Smooth muscle cell (in vitro differentiated cells): ENCODE measurements around the gene CCDC6. TPM values are rescaled to one million over a fixed set of nuclear protein-coding genes. Genes with fewer than 3 reads are reported as not detected.

Experiments used
- DNase-seq: peaks from one replicate; lab custom pipeline; 2025; ENCODE audit not compliant: unreplicated experiment; lab: John Stamatoyannopoulos, UW
- H2AFZ ChIP-seq: fragments of 200-600 bp; sonication (generic); 2 replicates; pipeline ENCODE4 v1.6.0; 2016; ENCODE audit warnings: antibody characterized with exemption, low read depth, mild to moderate bottlenecking
- H3F3A ChIP-seq: fragments of 200-600 bp; sonication (generic); 2 replicates; pipeline ENCODE4 v1.6.0; 2017; ENCODE audit warnings: antibody characterized with exemption, low read depth
- H3K27ac ChIP-seq: fragments of 200-600 bp; sonication (generic); 2 replicates; pipeline ENCODE4 v1.5.1; 2016; ENCODE audit warnings: low read depth, mild to moderate bottlenecking
- H3K27me3 ChIP-seq: fragments of 200-600 bp; sonication (generic); 2 replicates; pipeline ENCODE4 v1.6.1; 2016; ENCODE audit warnings: low read depth, mild to moderate bottlenecking
- H3K36me3 ChIP-seq: fragments of 200-600 bp; sonication (generic); 2 replicates; pipeline ENCODE4 v1.5.1; 2016; ENCODE audit warnings: low read depth
- H3K4me1 ChIP-seq: fragments of 200-600 bp; sonication (generic); 2 replicates; pipeline ENCODE4 v1.5.1; 2016; ENCODE audit warnings: low read depth
- H3K4me2 ChIP-seq: fragments of 200-600 bp; sonication (generic); 2 replicates; pipeline ENCODE4 v1.6.0; 2016; ENCODE audit warnings: mild to moderate bottlenecking
- H3K4me3 ChIP-seq: fragments of 200-600 bp; sonication (generic); 2 replicates; pipeline ENCODE4 v1.5.1; 2016; ENCODE audit warnings: mild to moderate bottlenecking
- H3K79me2 ChIP-seq: fragments of 200-600 bp; sonication (generic); 2 replicates; pipeline ENCODE4 v1.6.0; 2016; ENCODE audit warnings: low read depth, mild to moderate bottlenecking
- H3K9ac ChIP-seq: fragments of 200-600 bp; sonication (generic); 2 replicates; pipeline ENCODE4 v1.6.0; 2016; ENCODE audit warnings: low read depth
- H3K9me3 ChIP-seq: fragments of 200-600 bp; sonication (generic); replicated peaks from 2 replicates; pipeline ENCODE4 v1.5.1; 2016; ENCODE audit warnings: low read depth
- H4K20me1 ChIP-seq: fragments of 200-600 bp; sonication (generic); 2 replicates; pipeline ENCODE4 v1.6.0; 2016; ENCODE audit warnings: low read depth
- WGBS: methylation state at CpG from one replicate; pipeline ENCODE4 v1.1.7; 2016; ENCODE audit warnings: low lambda C conversion rate; 5-methylcytosine and 5-hydroxymethylcytosine counted together
- polyA plus RNA-seq: library from polyadenylated mRNA; unstranded; fragments of >200 nt; fragmentation: Nextera tagmentation; extraction: Ambion mirVana; gene quantifications from 2 replicates; pipeline ENCODE4 v1.2.1, GENCODE V29; 2016
- total RNA-seq: library from RNA; depleted of rRNA; stranded (reverse); fragments of >200 nt; gene quantifications from 2 replicates; pipeline ENCODE4 v1.2.3, GENCODE V29; 2014
- TF ChIP-seq, protein P1 (sequence below): fragments of 200-600 bp; sonication (generic); IDR thresholded peaks from 2 replicates; pipeline ENCODE4 v1.5.1; 2017; ENCODE audit warnings: borderline replicate concordance, mild to moderate bottlenecking, antibody characterized with exemption; ENCODE audit not compliant: insufficient read depth, poor library complexity, severe bottlenecking

Gene CCDC6
- total and polyA plus RNA-seq, 2 experiments from 2014 or later: 15.3 to 36.8 TPM

DNA sequence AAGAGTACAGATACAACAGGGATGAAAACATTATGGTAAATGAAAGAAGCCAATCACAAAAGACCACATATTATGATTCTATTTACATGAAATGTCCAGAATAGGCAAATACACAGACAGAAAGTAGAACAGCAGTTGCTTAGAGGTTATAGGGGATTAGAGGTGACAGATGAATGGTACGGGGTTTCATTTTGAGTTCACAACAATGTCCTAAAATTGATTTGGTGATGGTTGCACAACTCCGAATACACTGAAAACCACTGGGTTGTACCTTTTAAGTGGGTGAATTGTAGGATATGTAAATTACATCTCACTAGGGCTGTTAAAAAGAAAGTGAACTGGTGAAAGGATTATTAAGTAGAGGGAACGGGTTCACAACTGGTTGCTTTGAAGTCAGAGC, 76.8 kb downstream of the CCDC6 start:
- no peak overlapping the region for H2AFZ ChIP-seq
- peaks cover 3% of the 10 kb centered on the region for H3K4me1 ChIP-seq
- H4K20me1 ChIP-seq: peaks cover 94% of the 10 kb centered on the region
- no peak overlapping the region for H3K9ac ChIP-seq
- H3K79me2 ChIP-seq: peaks cover 16% of the 10 kb centered on the region
- TF ChIP-seq, protein P1, sequence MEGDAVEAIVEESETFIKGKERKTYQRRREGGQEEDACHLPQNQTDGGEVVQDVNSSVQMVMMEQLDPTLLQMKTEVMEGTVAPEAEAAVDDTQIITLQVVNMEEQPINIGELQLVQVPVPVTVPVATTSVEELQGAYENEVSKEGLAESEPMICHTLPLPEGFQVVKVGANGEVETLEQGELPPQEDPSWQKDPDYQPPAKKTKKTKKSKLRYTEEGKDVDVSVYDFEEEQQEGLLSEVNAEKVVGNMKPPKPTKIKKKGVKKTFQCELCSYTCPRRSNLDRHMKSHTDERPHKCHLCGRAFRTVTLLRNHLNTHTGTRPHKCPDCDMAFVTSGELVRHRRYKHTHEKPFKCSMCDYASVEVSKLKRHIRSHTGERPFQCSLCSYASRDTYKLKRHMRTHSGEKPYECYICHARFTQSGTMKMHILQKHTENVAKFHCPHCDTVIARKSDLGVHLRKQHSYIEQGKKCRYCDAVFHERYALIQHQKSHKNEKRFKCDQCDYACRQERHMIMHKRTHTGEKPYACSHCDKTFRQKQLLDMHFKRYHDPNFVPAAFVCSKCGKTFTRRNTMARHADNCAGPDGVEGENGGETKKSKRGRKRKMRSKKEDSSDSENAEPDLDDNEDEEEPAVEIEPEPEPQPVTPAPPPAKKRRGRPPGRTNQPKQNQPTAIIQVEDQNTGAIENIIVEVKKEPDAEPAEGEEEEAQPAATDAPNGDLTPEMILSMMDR: no peak
- H3K9me3 ChIP-seq: no peaks in the 10 kb centered on the region
- H3K36me3 ChIP-seq: peaks cover 5% of the 10 kb centered on the region
- no peak overlapping the region for H3K4me3 ChIP-seq
- no peak overlapping the region for H3K4me2 ChIP-seq
- no peak overlapping the region for H3K27ac ChIP-seq
- DNase-seq: no peak
- 97% methylated on average over 3 of the region's 3 CpGs for WGBS
- no peaks in the 10 kb centered on the region for H3F3A ChIP-seq
- H3K27me3 ChIP-seq: no peaks in the 10 kb centered on the region

DNA sequence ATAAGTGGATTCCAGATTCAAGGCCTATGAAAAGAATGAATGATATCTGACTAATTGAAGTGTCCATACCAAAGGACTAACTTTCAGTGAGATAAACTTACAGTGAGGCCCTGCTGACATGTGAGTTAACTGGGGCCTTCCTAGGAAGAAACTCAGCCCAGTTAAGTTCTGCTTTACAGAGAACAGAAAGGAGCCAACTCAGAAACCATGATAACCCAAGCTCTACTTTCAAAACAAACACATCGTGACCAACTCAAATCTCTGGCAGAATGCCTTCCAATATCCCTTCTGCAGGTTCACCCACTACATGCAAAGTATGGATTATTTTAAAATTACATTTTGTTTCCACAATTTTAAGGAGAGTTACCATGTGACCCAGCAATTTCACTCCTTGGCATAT, 77.3 kb downstream of the CCDC6 start:
- Histone ChIP-seq H4K20me1 (peaks cover 94% of the 10 kb centered on the region), H3K79me2 (peaks cover 21% of the 10 kb centered on the region), H3K27me3 (no peaks in the 10 kb centered on the region), H2AFZ (no peak overlapping the region), H3K9me3 (no peaks in the 10 kb centered on the region), H3K4me2 (no peak overlapping the region), H3K36me3 (peaks cover 5% of the 10 kb centered on the region), H3K9ac (no peak overlapping the region), H3K4me1 (peaks cover 3% of the 10 kb centered on the region), H3K27ac (no peak overlapping the region), H3K4me3 (no peak overlapping the region), H3F3A (no peaks in the 10 kb centered on the region)
- WGBS: 81% methylated on average over 1 of the region's 1 CpG
- TF ChIP-seq, protein P1: no peak
- DNase-seq: no peak

DNA sequence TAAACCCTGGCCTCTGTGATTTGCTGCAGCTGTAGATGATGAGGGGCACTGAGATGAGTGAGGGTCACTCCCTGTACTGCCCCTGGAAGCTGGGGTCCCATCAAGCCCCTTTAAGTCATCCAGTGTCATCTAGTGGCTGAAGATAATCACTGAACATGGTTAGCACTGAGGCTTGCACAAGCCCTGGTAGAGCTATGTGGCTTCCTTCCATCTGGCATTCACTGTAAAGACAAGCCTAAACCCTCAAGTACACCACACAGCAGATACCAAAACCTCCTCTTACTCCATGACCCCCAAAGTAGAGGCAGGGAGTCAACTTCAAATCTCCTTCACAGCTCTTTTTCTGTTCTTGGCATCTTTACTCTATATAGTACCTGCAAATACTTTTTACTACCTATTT, 80.4 kb downstream of the CCDC6 start:
- no peak overlapping the region for H3K4me3 ChIP-seq
- no peak for DNase-seq
- no peaks in the 10 kb centered on the region for H3K27me3 ChIP-seq
- H3K9me3 ChIP-seq: no peaks in the 10 kb centered on the region
- H3K9ac ChIP-seq: no peak overlapping the region
- peaks cover 3% of the 10 kb centered on the region for H3K4me1 ChIP-seq
- TF ChIP-seq, protein P1: no peak
- no peak overlapping the region for H3K27ac ChIP-seq
- no peaks in the 10 kb centered on the region for H3K36me3 ChIP-seq
- H2AFZ ChIP-seq: no peak overlapping the region
- peaks cover 37% of the 10 kb centered on the region for H3K79me2 ChIP-seq
- H3K4me2 ChIP-seq: no peak overlapping the region
- H4K20me1 ChIP-seq: peaks cover 97% of the 10 kb centered on the region
- H3F3A ChIP-seq: no peaks in the 10 kb centered on the region

DNA sequence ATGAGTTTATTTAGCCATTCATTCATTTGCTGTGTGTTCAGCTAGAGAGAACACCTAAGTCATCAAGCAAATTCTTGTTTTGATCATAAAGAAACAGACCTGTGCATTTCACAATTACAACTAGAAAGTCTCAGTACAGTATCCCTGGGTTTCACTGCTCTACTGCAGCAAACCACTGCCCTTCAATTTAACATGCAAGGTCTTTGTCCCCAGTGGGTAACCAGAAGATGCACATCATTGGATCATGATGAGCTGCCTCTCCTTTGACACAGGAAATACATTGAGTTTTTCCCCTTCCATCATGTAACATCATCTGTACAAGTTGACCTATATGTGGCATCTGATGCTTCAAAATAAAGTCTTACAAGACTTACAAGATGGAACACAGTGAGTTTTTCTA, 82.6 kb downstream of the CCDC6 start:
- Histone ChIP-seq H3K4me1 (no peaks in the 10 kb centered on the region), H3K27ac (no peak overlapping the region), H3K27me3 (no peaks in the 10 kb centered on the region), H3K4me3 (no peak overlapping the region), H4K20me1 (peaks cover 92% of the 10 kb centered on the region), H3F3A (no peaks in the 10 kb centered on the region), H3K9ac (no peak overlapping the region), H2AFZ (no peak overlapping the region), H3K4me2 (no peak overlapping the region), H3K79me2 (peaks cover 31% of the 10 kb centered on the region), H3K9me3 (no peaks in the 10 kb centered on the region), H3K36me3 (no peaks in the 10 kb centered on the region)
- TF ChIP-seq, protein P1: no peak
- no peak for DNase-seq
